UCSD-AML1 (cell line): ENCODE results near the gene ITGB7.

Source experiments
- DNase-seq: peaks from one replicate; lab custom pipeline; 2025; ENCODE audit not compliant: unreplicated experiment; lab: John Stamatoyannopoulos, UW

ITGB7 gene

GRCh38 chr12:53207042-53207441, at the start of gene ITGB7:
ITGB7 (minus strand) TSS chr12:53207251; CDS start chr12:53200443, 6,808 bp downstream.
- no peak for DNase-seq

DNA sequence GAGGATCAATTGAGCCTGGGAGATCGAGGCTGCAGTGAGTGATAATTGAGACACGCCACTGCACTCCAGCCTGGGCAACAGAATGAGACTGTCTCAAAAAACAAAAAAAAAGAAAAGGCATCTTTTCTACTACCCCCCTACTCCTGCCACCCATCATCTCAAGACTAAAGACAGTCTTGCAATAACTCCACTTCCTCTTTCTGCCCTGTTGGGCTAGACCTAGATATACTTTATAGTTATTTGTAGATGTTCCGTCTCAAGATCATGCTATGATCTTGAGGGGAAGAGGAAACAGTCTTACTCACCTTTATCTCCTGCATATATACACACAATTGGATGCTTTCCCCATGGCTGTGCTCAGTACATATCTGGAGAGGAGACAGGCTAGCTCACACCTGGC, 48.9 kb upstream of the ITGB7 start:
- DNase-seq, result no peak

DNA sequence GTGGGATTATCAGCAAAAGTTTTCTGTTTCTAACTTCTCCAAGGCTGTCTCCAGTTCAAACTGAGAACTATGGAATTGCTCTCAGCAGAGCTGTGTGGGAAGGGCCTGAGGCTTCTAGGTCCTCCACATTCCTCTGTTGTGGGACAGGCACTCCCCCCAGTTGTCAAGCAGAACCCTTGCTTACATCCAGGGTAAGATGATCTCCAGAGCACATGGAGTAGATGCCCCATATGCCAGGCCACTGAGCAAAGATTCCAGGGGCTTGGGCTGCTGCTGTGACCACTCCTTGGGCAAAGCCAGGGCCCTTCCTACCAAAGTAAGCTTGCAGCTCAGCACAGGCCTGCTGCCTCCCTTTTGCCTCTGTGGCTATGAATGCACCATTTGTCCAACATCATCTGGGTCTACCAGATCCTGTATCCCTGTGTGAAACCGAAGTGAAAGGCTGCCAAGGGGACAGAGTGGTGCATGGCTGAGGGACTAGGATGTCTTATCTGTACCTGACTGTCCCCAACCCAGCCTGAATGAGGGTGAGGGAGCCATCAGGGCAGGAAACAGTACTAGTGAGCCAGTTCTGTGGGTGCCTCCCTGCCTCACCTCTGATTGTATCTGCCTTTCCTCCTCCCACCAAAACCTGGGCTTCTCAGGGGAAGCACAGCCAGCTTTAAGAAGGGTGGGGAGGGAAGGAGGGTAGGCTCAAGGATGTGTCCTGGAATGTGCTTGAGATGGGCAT, 47.9 kb upstream of the ITGB7 start:
- no peak for DNase-seq

- DNase-seq, result no peak
Observed at GRCh38 chr12:53253298-53253697, 46.2 kb upstream of the ITGB7 start.

DNA sequence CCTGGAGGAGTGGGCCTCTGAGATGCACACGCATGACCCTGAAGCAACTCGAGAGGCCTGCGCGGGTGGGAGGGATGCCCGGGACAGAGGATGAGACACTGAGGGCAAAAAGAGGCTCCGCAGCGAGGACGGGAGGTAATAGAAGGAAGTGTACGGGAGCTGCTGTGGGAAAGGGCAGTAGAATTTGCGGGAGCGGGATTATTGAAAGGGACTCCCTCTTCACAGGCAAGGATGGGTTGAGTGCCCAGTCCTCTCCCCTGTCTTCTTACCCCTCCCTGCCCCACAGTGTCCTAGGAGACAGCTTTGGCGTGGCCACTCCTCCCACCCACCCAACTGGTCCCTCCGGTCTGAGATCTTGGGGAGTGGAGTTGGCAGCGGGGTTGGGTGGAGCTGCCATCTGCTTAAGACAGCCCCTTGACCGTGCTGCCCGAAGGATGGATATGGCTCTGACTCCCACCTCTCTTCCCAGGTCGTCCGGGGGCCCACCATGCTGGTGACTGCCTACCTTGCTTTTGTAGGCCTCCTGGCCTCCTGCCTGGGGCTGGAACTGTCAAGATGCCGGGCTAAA, 45.4 kb upstream of the ITGB7 start:
- DNase-seq, result no peak

- peak; percentile 83 for DNase-seq
Observed at GRCh38 chr12:53251477-53252348, 44.7 kb upstream of the ITGB7 start.

DNA sequence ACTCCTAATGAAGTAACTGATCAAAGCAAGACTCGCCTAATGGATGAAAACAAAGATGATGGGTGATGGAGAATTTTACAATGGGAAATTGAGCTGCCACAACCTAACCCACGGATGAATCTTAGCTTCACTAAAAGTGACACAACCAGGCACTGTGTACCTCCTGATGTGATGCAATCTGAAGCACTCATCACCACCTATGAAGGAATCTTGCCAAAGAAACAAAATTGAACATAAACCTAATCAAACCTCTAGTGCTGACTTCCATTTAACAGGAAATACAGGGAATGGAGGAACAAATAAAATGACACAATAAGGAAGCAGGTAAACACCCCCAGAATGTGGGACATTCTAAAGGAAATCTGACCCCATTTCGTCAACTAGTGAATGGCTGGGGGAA, 38.2 kb upstream of the ITGB7 start:
- no peak for DNase-seq

- DNase-seq, result no peak
Observed at GRCh38 chr12:53244337-53244736, 37.3 kb upstream of the ITGB7 start.

GRCh38 chr12:53241623-53242412, 34.8 kb upstream of the ITGB7 start:
- no peak for DNase-seq

DNA sequence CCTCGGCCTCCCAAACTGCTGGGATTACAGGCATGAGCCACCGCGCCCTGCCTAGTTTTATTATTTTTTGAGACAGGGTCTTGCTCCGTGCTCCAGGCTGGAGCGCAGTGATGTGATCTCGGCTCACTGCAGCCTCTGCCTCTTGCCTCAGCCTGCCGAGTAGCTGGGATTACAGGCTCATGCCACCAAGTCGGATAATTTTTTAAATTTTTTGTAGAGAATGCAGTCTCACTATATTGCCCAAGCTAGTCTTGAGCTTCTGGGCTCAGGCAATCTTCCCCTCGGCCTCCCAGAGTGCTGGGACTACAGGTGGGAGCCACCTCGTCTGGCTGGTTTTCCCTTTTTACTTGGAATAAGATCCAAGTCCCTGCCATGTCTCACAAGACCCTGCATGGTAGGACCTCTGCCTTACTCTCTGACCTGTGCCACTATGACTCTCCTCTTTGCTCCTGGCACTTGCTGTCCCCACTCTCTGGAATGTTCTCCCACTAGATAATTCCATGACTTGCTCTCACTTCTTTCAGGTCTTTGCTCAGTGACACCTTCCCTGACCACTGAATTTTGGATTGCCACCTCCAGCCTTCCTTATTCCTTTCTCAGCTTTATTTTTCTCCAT, 32.7 kb upstream of the ITGB7 start:
- DNase-seq, result no peak

GRCh38 chr12:53236443-53237111, 29.5 kb upstream of the ITGB7 start:
- DNase-seq, result no peak

GRCh38 chr12:53235742-53236442, 28.8 kb upstream of the ITGB7 start:
- no peak for DNase-seq

DNA sequence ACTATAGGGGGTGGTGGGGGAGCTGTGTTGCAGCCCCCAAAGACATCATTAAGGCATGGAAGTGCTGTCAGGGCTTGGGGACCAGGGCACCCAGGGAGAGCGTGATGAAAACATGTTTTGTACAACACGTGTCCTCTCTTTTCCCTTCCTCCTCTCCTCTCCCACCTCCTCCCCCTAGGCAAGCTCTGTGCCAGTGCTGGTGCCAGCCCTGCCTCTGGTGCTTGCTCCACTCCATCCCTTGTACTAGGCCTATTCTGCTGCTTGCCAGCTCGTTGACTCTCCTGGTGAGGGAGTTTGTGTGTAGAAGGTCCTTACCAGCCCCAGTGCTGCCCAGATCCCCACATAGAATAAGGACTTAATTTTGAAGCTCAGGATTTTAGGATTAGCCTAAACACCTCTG, 28.1 kb upstream of the ITGB7 start:
- no peak for DNase-seq

DNA sequence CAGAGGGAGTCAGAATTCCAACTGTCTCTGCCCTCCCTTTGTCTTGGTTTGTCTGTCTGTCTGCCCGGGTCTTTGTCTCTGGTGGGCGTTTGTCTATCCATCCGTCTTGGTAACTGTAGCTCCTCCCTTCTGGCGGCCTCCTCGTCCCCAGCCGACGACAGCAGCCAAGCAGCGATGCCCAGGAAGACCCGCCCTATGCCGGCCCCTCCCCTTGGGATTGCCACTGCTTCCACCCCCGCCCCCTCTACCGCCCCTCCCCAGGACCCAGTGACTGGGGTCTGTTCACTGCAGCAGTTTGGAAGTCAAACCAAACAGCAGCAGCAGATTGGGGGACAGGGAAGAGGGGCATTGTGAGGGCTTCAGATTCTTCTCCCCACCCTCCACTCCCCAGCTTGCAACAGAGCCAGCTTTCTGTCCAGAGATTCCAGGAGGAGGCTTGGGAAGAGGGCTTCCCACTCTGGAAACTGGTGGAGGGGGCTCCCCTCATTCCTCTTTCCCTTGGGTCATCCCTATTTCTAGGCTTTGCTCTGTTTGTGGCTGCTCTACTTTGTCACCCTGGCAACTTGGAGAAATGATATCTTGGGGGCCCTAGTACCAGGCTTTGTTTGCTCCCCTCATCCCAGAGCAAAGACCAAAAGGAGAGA, 27.3 kb upstream of the ITGB7 start:
- no peak for DNase-seq

- DNase-seq, result no peak
Observed at GRCh38 chr12:53233671-53234121, 26.6 kb upstream of the ITGB7 start.

DNA sequence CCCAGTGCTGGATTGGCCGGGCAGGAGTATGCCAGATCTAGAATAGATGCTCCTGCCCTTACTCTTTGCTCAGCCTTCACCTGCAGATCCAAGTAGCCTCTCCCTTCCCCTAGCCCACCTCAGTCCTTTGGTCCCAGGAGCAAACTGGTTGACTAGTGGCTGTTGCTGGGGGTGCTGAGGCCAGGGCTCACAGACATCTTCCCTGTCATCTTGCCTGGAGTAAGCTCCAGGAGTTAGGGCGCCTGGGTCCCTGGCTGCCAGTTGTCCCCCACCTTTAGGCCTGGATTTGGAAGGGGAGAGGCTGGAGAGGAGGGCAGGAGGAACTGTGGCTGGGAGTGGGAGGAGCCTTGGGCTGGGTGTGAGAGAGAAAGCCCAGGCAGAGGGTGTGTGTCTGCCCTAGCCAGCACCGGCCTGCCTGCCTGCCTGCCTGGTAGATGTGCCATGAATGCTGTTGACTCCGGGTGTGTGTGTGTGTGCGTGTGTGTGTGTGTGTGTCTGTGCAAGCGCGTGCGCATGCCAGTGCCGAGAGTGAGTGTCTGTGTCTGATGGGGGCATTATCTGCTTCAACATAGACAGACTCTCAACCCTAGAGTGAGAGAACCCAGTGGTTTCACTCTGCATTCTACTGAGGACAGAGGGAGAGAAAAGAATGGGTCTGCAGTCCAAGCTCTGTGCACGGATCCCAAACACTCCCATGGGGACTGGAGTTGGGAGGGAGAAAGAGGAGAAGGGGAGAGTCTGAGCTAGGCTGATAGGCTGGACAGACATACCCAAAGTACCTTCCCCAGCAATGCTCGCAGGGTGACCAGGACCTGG, 25.8 kb upstream of the ITGB7 start:
- no peak for DNase-seq

- no peak for DNase-seq
Observed at GRCh38 chr12:53231921-53232645, 25.0 kb upstream of the ITGB7 start, which contains the start of gene RARG. RARG (minus strand) TSS chr12:53232209; CDS start chr12:53227545, 4,664 bp downstream.

DNA sequence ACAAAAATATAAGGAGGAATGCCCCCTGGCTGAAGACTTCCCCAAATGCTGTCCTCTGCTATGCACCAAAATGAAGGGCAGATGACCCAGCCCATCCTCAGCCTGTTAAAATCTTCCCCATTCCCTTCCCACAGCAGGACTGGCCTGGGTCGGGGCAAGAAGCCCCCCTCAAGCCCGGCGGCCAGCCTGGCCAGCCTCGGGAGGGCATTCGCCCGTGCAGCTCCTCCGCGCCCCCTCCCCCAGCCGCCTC, 24.5 kb upstream of the ITGB7 start:
- DNase-seq, result no peak
